GM18858 (cell line): ENCODE data around the gene CNPPD1.
A peak's percentile ranks its signal among the peaks of the same experiment; 100 is the strongest.
"Not testable (repeated sequence)": the region's sequence is repeated elsewhere in the genome, so short reads cannot be mapped to it uniquely, and the experiment has no call there.

ENCODE experiments used
- ATAC-seq: cut with Tn5 transposase; IDR thresholded peaks from one replicate; pipeline ENCODE4 v1.9.1; 2021; ENCODE audit not compliant: unreplicated experiment

Gene CNPPD1

DNA sequence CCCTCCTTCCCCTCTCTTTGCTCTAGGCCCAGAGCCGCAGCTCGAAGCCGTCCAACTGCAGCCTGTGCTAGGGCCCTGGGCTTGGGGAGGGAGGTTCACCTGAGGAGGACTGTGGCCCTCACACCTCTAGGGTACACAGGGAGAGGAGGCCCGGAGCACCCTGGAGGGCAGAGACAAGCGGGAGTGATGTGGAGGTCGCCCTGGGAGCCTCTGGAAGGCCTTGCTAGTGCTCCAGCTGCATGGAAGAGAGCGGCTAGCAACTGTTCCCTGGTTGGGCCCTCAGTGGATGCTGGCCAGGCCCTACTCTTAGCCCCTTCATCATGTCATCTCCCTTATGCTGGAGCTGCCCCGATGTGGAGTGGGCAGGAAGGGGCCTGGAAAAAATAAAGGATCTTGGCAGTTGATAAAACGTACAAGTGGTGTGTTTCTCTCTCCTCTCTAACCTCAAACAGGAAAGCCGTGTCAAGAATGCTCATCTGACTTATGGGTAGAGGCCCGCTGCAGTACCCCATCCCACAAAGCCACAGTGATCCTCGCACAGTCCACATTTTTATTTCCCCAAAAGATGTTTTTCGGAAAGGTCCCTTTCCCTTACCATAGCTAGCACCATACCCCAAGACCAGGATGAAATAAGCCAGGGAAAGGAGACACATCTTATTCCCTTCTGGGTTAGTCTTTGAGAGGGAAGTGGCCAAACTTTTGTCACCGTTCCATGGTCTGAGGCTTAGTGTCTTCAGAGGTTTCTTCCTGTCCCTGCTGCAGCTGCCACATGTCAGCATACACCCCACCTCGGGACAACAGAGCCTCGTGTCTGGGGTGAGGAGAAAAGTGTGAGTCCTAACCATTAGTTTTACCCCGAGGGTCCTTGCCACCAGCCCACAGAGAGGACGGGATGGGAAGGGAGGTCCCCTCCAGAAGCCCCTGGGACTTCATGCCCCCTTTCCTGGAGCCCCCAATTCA, 32.8 kb upstream of the CNPPD1 start:
- no peak for ATAC-seq

DNA sequence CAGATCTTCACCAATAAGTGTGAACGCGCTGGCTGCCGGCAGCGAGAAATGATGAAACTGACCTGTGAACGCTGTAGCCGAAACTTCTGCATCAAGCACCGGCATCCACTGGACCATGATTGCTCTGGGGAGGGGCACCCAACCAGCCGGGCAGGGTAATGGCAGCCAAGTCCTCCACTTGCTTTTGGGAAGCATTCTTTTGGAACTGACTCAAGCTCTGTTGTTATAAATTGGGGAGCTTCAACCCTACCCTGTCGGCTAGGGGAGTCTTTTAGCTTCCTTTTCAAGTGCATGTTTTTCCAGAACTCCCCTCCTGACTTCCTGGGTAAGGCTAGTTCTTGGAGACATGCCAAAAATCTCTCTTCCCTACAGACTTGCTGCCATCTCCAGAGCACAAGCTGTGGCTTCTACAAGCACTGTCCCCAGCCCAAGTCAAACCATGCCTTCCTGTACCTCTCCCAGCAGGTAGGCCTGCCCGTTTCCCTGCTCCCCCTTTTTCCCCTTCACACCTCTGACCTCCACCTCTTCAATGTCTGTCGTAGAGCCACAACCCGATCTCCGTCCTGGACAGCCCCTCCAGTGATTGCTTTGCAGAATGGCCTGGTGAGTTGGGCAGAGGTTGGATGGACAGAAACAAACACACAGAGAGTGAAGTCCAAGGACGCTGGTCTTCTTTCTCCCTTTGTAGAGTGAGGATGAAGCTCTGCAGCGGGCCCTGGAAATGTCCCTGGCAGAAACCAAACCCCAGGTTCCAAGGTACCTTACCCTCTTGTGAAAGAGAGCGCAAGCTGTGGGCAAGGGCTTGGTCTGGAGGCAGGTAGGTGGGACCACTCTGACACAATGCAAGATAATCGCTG, 31.4 kb upstream of the CNPPD1 start:
- ATAC-seq, result no peak

DNA sequence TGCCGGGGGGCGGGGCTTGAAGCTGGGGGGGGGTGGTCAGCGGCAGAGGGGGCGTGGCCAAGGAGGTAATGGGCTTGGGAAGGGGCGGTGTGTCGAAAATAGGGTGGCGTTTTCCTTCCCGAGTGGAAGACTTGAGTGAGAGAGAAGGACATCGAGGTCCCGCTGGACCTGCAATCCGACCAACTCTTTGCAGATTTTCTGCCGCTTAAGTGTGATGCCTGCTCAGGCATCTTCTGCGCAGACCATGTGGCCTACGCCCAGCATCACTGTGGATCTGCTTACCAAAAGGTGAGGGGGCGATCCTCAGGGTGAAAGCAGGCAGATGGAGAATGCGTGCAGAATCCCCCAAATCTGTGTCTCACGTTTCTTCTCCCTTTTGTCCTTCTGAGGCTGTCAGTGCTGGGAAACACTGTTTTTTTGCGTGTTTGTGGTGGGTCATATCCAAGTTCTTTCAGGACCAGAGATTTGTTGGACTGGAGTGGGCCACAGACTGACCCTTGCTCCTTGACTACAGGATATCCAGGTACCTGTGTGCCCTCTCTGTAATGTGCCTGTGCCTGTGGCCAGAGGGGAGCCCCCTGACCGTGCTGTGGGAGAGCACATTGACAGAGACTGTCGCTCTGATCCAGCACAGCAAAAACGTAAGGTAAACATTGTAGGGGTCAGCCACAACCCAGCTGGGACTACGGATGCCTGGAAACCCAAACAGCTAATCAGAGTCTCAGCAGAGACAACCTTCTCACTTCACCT, 30.6 kb upstream of the CNPPD1 start:
- no peak for ATAC-seq

DNA sequence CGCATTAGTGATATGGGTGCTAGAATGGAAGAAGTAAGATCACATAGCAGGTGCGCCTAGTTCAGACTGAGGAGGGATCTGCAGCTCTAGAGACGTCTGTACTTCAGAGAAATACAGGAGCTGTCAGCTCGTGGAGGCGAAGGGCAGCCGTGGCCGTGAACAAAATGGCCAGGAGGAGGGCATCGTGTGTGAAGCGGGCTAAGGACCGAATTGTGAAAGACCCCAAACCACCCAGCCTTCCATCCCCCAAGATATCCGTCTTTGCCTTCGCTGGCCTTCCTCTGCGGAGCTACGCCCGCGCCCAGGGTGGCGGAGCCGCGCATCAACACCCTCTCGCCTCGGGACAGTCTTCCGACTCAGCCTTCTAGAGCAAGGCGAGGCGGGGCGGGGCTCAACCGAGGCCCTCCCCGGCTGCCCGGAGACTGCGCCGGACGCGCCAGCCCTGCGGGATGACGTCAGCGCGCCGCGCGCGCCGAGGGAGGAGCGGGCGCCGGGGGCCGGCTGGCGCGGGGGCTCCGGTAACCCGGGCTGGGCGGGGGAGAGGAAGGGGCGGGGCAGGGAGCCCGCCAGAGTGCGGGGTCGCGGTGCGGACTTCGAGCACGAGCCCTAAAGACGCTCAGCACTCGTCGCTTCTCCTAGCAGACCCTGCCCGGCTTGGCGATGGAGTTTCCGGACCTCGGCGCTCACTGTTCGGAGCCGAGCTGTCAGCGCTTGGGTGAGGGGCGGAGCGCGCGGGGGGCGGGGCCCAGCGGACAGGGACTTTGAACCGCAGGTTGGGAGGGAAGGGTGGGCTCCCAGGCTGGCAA, 29.8 kb upstream of the CNPPD1 start, which contains the start of gene ZFAND2B:
Gene ZFAND2B (plus strand): TSS at position 455 of the 806 bp plus-strand sequence. CDS start 206 bp downstream, at position 661.
- ATAC-seq, result peak; percentile 92

DNA sequence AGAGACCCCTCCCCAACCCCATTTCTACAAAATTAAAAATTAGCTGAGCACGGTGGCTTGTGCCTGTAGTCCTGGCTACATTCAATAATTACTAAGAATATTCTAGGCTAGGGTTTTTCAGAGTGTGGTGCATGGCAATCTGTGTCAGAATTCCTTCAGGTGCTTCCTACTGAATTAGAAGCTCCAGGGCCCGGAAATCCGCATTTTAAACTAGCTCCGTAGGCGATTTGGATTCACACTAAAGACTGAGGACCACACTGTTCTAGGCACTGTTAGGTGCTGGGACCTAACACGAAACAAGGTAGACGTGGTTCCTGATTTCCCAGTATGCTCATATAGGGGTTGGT, 29.2 kb upstream of the CNPPD1 start:
- ATAC-seq, result no peak

DNA sequence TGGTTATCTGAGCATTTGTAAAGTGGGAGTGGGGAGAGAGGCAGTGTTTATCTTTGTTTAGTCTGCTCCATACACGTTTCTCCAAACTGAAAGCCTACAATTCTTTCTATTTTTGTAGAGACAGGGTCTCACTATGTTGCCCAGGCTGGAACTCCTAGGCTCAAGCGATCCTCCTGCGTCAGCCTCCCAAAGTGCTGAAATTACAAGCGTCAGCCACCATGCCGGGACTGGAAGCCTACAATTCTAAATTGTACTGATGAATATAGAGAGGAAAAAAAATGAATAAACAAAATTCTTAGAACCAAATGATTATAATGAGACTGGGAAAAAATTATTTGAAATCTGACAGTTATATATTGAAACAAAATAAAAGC, 28.4 kb upstream of the CNPPD1 start:
- no peak for ATAC-seq

DNA sequence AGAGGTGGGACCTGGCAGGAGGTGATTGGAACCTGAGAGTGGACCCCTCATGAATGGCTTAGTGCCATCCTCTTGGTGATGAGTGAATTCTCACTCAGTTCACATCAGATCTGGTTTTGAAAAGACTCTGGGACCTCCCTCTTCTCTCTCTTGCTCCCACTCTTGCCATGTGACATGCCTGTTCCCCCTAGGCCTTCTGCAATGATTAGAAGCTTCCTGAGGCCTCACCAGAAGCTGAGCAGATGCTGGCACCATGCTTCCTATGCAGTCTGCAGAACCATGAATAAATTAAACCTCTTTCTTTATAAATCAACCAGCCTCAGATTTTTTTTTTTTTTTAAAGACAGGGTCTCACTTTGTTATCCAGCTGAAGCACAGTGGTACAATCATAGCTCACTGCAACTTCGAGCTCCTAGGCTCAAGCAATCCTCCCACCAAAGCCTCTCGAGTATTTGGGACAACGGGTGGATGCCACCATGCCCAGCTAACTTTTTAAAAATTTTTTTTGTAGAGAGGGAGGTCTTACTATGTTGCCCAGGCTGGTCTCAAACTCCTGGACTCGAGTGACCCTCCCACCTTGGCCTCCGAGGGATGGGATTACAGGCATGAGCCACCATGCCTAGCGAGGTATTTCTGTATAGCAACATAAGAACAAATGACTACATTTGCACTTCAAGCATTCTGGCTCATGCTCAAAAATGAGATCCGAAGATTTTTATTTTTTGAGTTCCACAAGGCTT, 27.9 kb upstream of the CNPPD1 start:
- no peak for ATAC-seq

DNA sequence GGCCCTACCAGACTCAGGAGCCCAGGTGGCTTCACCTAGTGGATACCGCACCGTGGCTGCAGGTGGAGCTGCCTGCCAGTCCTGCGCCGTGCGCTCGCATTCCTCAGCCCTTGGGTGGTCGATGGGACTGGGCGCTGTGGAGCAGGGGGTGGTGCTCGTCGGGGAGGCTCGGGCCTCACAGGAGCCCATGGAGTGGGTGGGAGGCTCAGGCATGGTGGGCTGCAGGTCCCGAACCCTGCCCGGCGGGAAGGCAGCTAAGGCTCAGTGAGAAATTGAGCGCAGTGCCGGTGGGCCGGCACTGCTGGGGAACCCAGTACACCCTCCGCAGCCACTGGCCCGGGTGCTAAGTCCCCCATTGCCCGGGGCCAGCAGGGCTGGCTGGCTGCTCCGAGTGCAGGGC, 24.6 kb upstream of the CNPPD1 start:
- not testable (repeated sequence) for ATAC-seq

DNA sequence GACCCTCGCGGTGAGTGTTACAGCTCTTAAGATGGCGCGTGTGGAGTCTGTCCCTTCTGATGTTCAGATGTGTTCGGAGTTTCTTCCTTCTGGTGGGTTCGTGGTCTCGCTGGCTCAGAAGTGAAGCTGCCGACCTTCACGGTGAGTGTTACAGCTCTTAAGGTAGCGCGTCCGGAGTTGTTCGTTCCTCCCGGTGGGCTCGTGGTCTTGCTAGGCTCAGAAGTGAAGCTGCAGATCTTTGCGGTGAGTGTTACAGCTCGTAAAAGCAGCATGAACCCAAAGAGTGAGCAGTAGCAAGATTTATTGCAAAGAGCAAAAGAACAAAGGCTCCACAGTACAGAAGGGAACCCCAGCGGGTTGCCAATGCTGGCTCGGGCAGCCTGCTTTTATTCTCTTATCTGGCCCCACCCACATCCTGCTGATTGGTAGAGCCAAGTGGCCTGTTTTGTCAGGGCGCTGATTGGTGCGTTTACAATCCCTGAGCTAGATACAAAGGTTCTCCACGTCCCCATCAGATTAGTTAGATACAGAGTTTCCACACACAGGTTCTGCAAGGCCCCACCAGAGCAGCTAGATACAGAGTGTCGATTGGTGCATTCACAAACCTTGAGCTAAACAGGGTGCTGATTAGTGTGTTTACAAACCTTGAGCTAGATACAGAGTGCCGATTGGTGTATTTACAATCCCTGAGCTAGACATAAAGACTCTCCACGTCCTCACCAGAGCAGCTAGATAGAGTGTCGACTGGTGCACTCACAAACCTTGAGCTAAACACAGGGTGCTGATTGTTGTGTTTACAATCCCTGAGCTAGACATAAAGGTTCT, 24.0 kb upstream of the CNPPD1 start:
- not testable (repeated sequence) for ATAC-seq

DNA sequence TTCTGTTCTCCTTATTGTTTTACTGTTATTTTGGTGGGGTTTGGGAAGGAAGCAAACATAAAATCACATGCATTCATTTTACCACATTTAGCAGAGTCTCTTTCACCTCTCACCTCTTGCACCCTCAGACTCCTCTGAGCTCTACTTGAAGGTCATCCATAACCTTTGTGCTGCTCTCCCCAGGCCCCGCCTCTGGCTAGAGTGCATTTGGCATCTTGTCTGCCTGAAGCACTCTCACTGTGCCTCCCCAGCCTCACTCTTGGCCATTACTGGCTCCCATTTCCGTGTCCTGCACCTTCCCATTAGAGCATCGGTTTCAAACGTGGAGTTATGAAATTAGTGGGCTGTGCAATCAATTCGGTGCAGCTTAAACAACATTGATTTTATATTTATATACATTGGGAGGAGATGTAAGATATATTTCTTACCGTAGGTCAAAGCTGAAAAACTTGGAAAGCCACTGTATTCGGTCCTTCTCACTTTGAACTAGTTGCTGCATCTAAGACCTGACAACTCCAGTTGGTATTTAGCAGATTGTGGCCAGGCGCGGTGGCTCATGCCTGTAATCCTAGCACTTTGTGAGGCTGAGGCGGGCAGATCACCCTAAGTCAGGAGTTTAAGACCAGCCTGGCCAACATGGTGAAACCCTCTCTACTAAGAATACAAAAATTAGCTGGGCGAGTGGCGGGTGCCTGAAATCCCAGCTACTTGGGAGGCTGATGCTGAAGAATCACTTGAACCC, 22.9 kb upstream of the CNPPD1 start:
- ATAC-seq, result no peak

DNA sequence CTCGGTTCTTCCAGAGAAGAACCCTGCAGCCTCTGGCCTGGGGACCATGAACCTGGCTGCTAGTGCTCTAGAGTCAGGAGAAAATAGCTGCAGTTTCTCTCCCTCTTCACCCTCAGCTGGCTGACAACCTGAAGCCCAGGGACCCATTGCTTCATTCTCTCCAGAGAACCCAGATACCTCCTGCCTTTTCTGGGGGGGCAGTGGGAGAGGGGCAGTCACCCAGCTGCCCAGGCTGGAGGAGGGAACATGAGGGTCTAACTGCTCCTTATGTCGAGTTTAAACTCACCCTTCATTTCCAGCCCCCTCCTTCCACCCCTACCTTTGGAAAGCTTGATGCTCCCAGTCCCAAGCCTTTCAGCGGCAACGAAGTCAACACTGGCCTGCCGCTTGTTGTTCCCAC, 22.2 kb upstream of the CNPPD1 start:
- no peak for ATAC-seq

DNA sequence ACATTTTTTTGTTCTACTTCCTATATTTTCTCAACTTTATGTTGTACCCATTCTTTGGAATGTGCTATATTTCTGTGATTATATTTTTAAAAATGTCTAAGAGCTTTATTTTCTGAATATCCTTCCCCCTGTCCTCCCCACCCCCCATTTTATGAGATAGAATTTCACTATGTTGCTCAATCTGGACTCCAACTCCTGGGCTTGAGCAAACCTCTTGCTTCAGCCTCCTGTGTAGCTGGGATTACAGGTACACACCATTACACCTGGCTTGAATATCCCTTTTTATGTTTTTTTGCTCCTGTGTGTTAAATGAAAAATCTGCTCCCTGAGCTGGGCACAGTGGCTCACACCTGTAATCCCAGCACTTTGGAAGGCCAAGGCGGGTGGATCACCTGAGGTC, 20.7 kb upstream of the CNPPD1 start:
- ATAC-seq, result no peak

DNA sequence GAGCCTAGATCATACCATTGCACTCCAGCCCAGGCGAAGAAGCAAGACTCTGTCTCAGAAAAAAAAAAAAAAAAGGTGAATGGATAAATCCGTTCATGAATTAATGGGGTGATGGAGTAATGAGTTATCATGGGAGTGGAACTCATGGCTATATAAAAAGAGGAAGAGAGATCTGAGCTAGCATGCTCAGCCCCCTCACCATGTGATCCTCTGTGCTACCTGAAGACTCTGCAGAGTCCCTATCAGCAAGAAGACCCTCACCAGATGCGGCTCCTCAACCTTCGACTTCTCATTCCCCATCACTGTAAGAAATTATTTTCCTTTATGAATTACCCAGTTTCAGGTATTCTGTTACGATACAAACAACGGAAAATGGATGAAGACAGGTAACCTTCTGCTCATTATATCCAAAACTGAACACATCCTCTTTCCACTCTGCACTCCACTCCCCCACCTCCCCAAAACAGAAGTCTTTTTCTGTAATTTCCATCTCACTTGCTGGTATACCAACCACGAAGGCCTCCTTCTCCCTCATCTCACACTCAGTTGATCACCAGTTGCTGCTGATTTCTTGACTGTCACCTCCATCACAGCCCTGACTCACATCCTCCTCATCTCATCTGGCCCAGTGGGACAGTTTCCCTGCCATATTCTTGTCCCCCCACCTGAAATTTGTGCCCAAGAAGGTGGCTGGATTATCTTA, 10.2 kb upstream of the CNPPD1 start:
- no peak for ATAC-seq

DNA sequence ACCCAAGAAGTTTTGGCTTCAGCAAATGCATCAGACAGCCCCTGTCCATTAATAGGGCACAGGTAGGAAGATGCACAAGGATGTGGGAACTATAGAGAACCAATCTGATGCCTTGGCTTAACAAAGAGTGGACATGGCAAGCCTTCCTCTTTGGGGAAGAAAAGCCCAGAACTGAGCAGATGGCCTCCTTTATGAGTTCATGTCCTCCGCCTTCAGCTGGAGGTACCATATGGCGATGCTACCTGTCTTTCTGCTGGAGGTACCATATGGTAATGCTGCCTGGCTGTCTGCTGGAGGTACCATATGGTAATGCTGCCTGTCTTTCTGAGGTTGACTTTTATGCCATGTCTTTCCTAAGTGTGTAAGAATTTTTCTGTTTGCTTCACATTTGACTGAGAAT, 7.4 kb upstream of the CNPPD1 start:
- ATAC-seq, result no peak

DNA sequence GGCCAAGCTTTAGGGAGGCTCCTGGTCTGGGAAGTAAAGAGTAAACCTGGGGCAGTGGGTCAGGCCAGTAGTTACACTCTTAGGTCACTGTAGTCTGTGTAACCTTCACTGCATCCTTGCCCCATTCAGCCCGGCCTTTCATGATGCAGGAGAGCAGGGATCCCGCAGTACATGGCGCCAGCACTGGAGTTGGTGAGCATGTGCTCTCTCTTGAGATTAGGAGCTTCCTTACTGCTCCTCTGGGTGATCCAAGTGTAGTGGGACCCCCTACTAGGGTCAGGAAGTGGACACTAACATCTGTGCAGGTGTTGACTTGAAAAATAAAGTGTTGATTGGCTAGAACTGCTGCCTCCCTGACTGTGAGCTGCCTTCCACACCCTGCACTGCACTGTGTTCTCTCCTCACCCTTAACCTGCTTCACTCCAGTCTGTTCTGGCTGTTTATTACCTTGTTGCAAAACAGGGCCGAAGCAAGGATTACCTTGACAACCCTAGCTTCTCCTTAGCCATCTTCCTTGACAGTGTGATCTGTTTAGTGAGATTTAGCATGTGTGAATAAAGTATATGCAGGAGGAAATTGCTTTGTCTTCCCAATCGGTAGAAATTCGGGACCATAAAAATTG, 6.5 kb upstream of the CNPPD1 start:
- no peak for ATAC-seq

DNA sequence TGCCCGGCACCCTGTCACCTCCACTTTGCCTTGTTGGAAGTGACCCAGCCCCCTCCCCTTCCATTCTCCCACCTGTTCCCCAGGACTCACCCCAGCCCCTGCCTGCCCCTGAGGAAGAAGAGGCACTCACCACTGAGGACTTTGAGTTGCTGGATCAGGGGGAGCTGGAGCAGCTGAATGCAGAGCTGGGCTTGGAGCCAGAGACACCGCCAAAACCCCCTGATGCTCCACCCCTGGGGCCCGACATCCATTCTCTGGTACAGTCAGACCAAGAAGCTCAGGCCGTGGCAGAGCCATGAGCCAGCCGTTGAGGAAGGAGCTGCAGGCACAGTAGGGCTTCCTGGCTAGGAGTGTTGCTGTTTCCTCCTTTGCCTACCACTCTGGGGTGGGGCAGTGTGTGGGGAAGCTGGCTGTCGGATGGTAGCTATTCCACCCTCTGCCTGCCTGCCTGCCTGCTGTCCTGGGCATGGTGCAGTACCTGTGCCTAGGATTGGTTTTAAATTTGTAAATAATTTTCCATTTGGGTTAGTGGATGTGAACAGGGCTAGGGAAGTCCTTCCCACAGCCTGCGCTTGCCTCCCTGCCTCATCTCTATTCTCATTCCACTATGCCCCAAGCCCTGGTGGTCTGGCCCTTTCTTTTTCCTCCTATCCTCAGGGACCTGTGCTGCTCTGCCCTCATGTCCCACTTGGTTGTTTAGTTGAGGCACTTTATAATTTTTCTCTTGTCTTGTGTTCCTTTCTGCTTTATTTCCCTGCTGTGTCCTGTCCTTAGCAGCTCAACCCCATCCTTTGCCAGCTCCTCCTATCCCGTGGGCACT, 5.8 kb upstream of the CNPPD1 start:
- ATAC-seq, result no peak
